ENCODE results near the gene PIGW.

PIGW gene

GRCh38 chr17:36544044-36544306 lies 9.2 kb downstream of the PIGW start:
- Histone ChIP-seq H3K27me3 (ENCODE audit: insufficient read depth, poor library complexity, severe bottlenecking) (no peaks in the 10 kb centered on the region), H3K27ac (replicated peaks) (peak overlapping the region; percentile 100), H3K4me3 (replicated peaks; ENCODE audit: insufficient read depth, low read length) (peak overlapping the region; percentile 67)
- DNase-seq (ENCODE audit: low read depth in 1 of 2, low spot score in 1 of 2), result peak in 1 of 2 experiments; percentile 74
- no peak for TF ChIP-seq REST (IDR thresholded peaks at IDR 0.05; ENCODE audit: insufficient replicate concordance, low read depth)
- TF ChIP-seq CTCF (IDR thresholded peaks at IDR 0.05; ENCODE audit: insufficient read depth, low read length), result no peak
- TF ChIP-seq GABPA (IDR thresholded peaks at IDR 0.05; ENCODE audit: low read depth), result no peak
- no peak for TF ChIP-seq POLR2AphosphoS5 (IDR thresholded peaks at IDR 0.05; ENCODE audit: low read depth)
- TF ChIP-seq SPI1 (IDR thresholded peaks at IDR 0.05; ENCODE audit: borderline replicate concordance, low read depth), result no peak; the same call in 1 of the 2 replicates

GRCh38 chr17:36544307-36545076 lies 9.7 kb downstream of the PIGW start, which contains the start of gene GGNBP2:
GGNBP2 (plus strand) TSS chr17:36544919; CDS start chr17:36545725, 806 bp downstream.
- Histone ChIP-seq H3K27ac (replicated peaks) (peak within 1 kb of the TSS; percentile 100), H3K27me3 (ENCODE audit: insufficient read depth, poor library complexity, severe bottlenecking) (no peaks in the 10 kb centered on the region), H3K4me3 (replicated peaks; ENCODE audit: insufficient read depth, low read length) (peak within 1 kb of the TSS; percentile 67)
- TF ChIP-seq REST (IDR thresholded peaks at IDR 0.05; ENCODE audit: insufficient replicate concordance, low read depth), result peak; percentile 34
- no peak for TF ChIP-seq GABPA (IDR thresholded peaks at IDR 0.05; ENCODE audit: low read depth)
- TF ChIP-seq CTCF (IDR thresholded peaks at IDR 0.05; ENCODE audit: insufficient read depth, low read length), result no peak
- TF ChIP-seq SPI1 (IDR thresholded peaks at IDR 0.05; ENCODE audit: borderline replicate concordance, low read depth), result no peak
- TF ChIP-seq POLR2AphosphoS5 (IDR thresholded peaks at IDR 0.05; ENCODE audit: low read depth), result peak; percentile 90
- peak; percentile 87 to 94 for DNase-seq (ENCODE audit: low read depth in 1 of 2, low spot score in 1 of 2)

- no peak for DNase-seq (ENCODE audit: low read depth in 1 of 2, low spot score in 1 of 2)
- peak overlapping the region; percentile 100 for H3K27ac ChIP-seq (replicated peaks)
- no peaks in the 10 kb centered on the region for H3K27me3 ChIP-seq (ENCODE audit: insufficient read depth, poor library complexity, severe bottlenecking)
Observed at GRCh38 chr17:36545077-36545464, 10.3 kb downstream of the PIGW start.

More at GRCh38 chr17:36545077-36545464, 10.3 kb downstream of the PIGW start:
- H3K4me3 ChIP-seq (replicated peaks; ENCODE audit: insufficient read depth, low read length), result peak overlapping the region; percentile 67
- no peak for TF ChIP-seq REST (IDR thresholded peaks at IDR 0.05; ENCODE audit: insufficient replicate concordance, low read depth)
- no peak for TF ChIP-seq GABPA (IDR thresholded peaks at IDR 0.05; ENCODE audit: low read depth)
- TF ChIP-seq CTCF (IDR thresholded peaks at IDR 0.05; ENCODE audit: insufficient read depth, low read length), result no peak
- TF ChIP-seq POLR2AphosphoS5 (IDR thresholded peaks at IDR 0.05; ENCODE audit: low read depth), result no peak
- TF ChIP-seq SPI1 (IDR thresholded peaks at IDR 0.05; ENCODE audit: borderline replicate concordance, low read depth), result no peak
